Measurements from ENCODE around the gene COQ8B. TPM values are rescaled to one million over a fixed set of nuclear protein-coding genes. Genes with fewer than 3 reads are reported as not detected.

COQ8B gene
- total and polyA plus RNA-seq, 4 donors = 34.7 to 78.8 (median 52.3) TPM

GRCh38 chr19:40713939-40714338 is 2.7 kb downstream of the COQ8B start:
- Histone ChIP-seq H3K4me1 (ENCODE audit: control insufficient read depth in 5 of 5, insufficient read depth in 5 of 5, low read length in 5 of 5) (peaks cover 0 to 36% (median 11%) of the 10 kb centered on the region in 5 donors), H3K27me3 (ENCODE audit: control insufficient read depth in 3 of 3, insufficient read depth in 3 of 3, low read length in 2 of 3) (no peaks in the 10 kb centered on the region), H3K4me3 (no peak overlapping the region), H3K9me3 (ENCODE audit: control insufficient read depth in 4 of 4, insufficient read depth in 3 of 4, low read length in 3 of 4) (no peaks in the 10 kb centered on the region), H3K9ac (ENCODE audit: insufficient read depth in 1 of 2, low read length in 2 of 2) (peak overlapping the region in 1 of 2 donors; percentile 12), H3K36me3 (ENCODE audit: control insufficient read depth in 4 of 4, insufficient read depth in 4 of 4, low read length in 4 of 4) (peaks cover 2 to 16% (median 2%) of the 10 kb centered on the region in 4 donors), H3K27ac (ENCODE audit: low read depth in 1 of 2, low read length in 1 of 2) (peak overlapping the region; percentile 81 to 93)
- DNase-seq (no peak), ATAC-seq (ENCODE audit: insufficient read depth, low FRiP score) (no peak)
- WGBS, 2 donors = 81 to 91% methylated on average over 11 of the region's 11 CpGs
- TF ChIP-seq, protein P1, sequence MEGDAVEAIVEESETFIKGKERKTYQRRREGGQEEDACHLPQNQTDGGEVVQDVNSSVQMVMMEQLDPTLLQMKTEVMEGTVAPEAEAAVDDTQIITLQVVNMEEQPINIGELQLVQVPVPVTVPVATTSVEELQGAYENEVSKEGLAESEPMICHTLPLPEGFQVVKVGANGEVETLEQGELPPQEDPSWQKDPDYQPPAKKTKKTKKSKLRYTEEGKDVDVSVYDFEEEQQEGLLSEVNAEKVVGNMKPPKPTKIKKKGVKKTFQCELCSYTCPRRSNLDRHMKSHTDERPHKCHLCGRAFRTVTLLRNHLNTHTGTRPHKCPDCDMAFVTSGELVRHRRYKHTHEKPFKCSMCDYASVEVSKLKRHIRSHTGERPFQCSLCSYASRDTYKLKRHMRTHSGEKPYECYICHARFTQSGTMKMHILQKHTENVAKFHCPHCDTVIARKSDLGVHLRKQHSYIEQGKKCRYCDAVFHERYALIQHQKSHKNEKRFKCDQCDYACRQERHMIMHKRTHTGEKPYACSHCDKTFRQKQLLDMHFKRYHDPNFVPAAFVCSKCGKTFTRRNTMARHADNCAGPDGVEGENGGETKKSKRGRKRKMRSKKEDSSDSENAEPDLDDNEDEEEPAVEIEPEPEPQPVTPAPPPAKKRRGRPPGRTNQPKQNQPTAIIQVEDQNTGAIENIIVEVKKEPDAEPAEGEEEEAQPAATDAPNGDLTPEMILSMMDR (IDR thresholded peaks at IDR 0.05; ENCODE audit: control extremely low read depth, extremely low read depth) = no peak

DNA sequence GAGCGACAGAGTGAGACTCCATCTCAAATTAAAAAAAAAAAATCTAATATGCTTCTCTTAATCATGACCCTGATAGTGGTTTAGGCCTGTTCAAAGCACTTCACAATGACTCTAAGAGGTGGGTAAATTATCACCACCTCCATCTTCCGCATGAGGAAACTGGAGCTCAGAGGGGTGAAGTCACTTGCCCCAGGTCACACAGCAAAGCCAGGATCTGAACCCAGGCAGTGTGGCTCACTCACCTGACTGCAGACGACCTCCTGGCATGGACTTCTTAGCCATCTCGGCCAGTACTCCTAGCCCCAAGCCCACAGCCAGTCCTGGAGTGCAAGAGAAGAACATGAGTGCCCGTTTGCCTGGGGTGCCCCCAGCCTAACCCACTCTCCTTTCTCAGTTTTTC is 6.9 kb downstream of the COQ8B start:
- Histone ChIP-seq H3K9me3 (ENCODE audit: control insufficient read depth in 4 of 4, insufficient read depth in 3 of 4, low read length in 3 of 4) (no peaks in the 10 kb centered on the region), H3K27me3 (ENCODE audit: control insufficient read depth in 3 of 3, insufficient read depth in 3 of 3, low read length in 2 of 3) (no peaks in the 10 kb centered on the region), H3K9ac (ENCODE audit: insufficient read depth in 1 of 2, low read length in 2 of 2) (no peak overlapping the region), H3K27ac (ENCODE audit: low read depth in 1 of 2, low read length in 1 of 2) (no peak overlapping the region), H3K4me1 (ENCODE audit: control insufficient read depth in 5 of 5, insufficient read depth in 5 of 5, low read length in 5 of 5) (peaks cover 0 to 7% (median 5%) of the 10 kb centered on the region in 5 donors), H3K4me3 (no peak overlapping the region), H3K36me3 (ENCODE audit: control insufficient read depth in 4 of 4, insufficient read depth in 4 of 4, low read length in 4 of 4) (peaks cover 9 to 23% (median 11%) of the 10 kb centered on the region in 4 donors)
- TF ChIP-seq, protein P1 (IDR thresholded peaks at IDR 0.05; ENCODE audit: control extremely low read depth, extremely low read depth) = no peak
- DNase-seq = no peak
- ATAC-seq (ENCODE audit: insufficient read depth, low FRiP score) = no peak
- WGBS, 2 donors = 93 to 94% methylated on average over 5 of the region's 5 CpGs

GRCh38 chr19:40707615-40708014 is 9.1 kb downstream of the COQ8B start:
- no peak for ATAC-seq (ENCODE audit: insufficient read depth, low FRiP score)
- peaks cover 9 to 32% (median 25%) of the 10 kb centered on the region in 4 donors for H3K36me3 ChIP-seq (ENCODE audit: control insufficient read depth in 4 of 4, insufficient read depth in 4 of 4, low read length in 4 of 4)
- 97 to 99% methylated on average over 7 of the region's 7 CpGs for WGBS, 2 donors

More at GRCh38 chr19:40707615-40708014, 9.1 kb downstream of the COQ8B start:
- no peak overlapping the region for H3K9ac ChIP-seq (ENCODE audit: insufficient read depth in 1 of 2, low read length in 2 of 2)
- no peaks in the 10 kb centered on the region for H3K9me3 ChIP-seq (ENCODE audit: control insufficient read depth in 4 of 4, insufficient read depth in 3 of 4, low read length in 3 of 4)
- H3K4me1 ChIP-seq (ENCODE audit: control insufficient read depth in 5 of 5, insufficient read depth in 5 of 5, low read length in 5 of 5) = peaks cover 0 to 2% (median 0%) of the 10 kb centered on the region in 5 donors
- no peak overlapping the region for H3K27ac ChIP-seq (ENCODE audit: low read depth in 1 of 2, low read length in 1 of 2)
- DNase-seq = no peak
- no peak overlapping the region for H3K4me3 ChIP-seq
- TF ChIP-seq, protein P1 (IDR thresholded peaks at IDR 0.05; ENCODE audit: control extremely low read depth, extremely low read depth) = no peak
- no peaks in the 10 kb centered on the region for H3K27me3 ChIP-seq (ENCODE audit: control insufficient read depth in 3 of 3, insufficient read depth in 3 of 3, low read length in 2 of 3)
